ENCODE results near the gene CRYBA1. TPM values are rescaled to one million over a fixed set of nuclear protein-coding genes. Genes with fewer than 3 reads are reported as not detected.

The CRYBA1 gene
- total RNA-seq, 1 experiment from 2014 or later: not detected

DNA sequence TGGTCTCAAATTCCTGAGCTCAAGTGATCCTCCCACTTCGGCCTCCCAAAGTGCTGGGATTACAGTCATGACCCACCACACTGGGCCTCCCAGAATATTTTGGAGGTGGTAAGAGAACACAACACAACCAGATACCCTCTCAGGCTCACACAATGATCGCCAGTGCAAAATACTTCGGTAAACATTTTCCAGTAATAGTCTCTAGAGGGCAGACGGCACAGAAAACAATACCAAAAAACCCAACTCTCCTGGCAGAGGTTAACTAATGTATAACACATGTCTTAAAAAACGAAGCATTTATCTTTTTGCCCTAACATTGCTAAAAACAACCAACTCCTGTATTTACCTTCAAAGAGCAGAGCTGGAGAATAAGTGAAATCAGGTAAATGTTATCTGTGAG, 36.8 kb downstream of the CRYBA1 start:
- Histone ChIP-seq H3K36me3 (ENCODE audit: insufficient read depth, low read length, poor library complexity, severe bottlenecking) (peaks cover 96% of the 10 kb centered on the region), H3K9me3 (ENCODE audit: low read depth, low read length, poor library complexity, severe bottlenecking) (peaks cover 6% of the 10 kb centered on the region), H3K4me1 (ENCODE audit: insufficient read depth, low read length, poor library complexity, severe bottlenecking) (peaks cover 5% of the 10 kb centered on the region), H3K4me3 (ENCODE audit: low read depth, low read length, poor library complexity, severe bottlenecking) (no peak overlapping the region), H3K27me3 (replicated peaks; ENCODE audit: insufficient read depth, low read depth, low read length, poor library complexity) (no peaks in the 10 kb centered on the region), H3K27ac (ENCODE audit: low read depth, low read length, poor library complexity, severe bottlenecking) (no peak overlapping the region)
- POLR2A ChIA-PET (ENCODE audit: low non-redundant PET): no interaction called here
- BruUV-seq (replicated peaks): no TSS peak
- DNase-seq (ENCODE audit: low spot score): peak; percentile 41
- peak; percentile 32; the same call in 1 of the 2 replicates for TF ChIP-seq CTCF (conservative IDR thresholded peaks at IDR 0.05; ENCODE audit: low read depth, low read length)
- TF ChIP-seq EZH2 (IDR thresholded peaks at IDR 0.05; ENCODE audit: borderline replicate concordance, low read depth, low read length, poor library complexity, severe bottlenecking): no peak
- CTCF ChIA-PET: no interaction called here
- intact Hi-C loops (cut with micrococcal nuclease; ENCODE audit: unreplicated experiment): no loop called here

DNA sequence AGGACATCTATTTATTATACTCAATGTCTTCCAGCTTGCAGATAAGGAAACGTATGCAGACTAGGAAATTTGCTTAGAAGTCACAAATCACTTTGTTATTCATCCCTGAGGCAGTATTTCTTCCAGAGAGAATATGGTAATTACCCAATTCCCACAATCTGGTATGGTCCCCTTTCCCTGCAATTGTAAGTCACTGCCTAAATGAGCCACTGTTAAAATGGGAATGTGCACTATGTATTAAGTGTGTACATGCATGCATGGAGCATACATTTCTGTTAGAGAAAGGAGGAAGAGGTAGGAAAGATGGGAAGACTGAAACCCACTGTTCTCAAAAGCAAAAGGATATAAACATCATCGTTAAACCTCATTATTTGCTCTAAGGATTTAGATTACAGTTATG, 37.3 kb downstream of the CRYBA1 start:
- peaks cover 96% of the 10 kb centered on the region for H3K36me3 ChIP-seq (ENCODE audit: insufficient read depth, low read length, poor library complexity, severe bottlenecking)
- H3K27me3 ChIP-seq (replicated peaks; ENCODE audit: insufficient read depth, low read depth, low read length, poor library complexity): no peaks in the 10 kb centered on the region
- intact Hi-C loops (cut with micrococcal nuclease; ENCODE audit: unreplicated experiment): no loop called here
- H3K9me3 ChIP-seq (ENCODE audit: low read depth, low read length, poor library complexity, severe bottlenecking): peaks cover 6% of the 10 kb centered on the region
- TF ChIP-seq EZH2 (IDR thresholded peaks at IDR 0.05; ENCODE audit: borderline replicate concordance, low read depth, low read length, poor library complexity, severe bottlenecking): no peak
- no peak for TF ChIP-seq CTCF (conservative IDR thresholded peaks at IDR 0.05; ENCODE audit: low read depth, low read length)
- no peak overlapping the region for H3K4me3 ChIP-seq (ENCODE audit: low read depth, low read length, poor library complexity, severe bottlenecking)
- CTCF ChIA-PET: no interaction called here
- no TSS peak for BruUV-seq (replicated peaks)
- DNase-seq (ENCODE audit: low spot score): no peak
- no peak overlapping the region for H3K27ac ChIP-seq (ENCODE audit: low read depth, low read length, poor library complexity, severe bottlenecking)
- peaks cover 8% of the 10 kb centered on the region for H3K4me1 ChIP-seq (ENCODE audit: insufficient read depth, low read length, poor library complexity, severe bottlenecking)
- POLR2A ChIA-PET (ENCODE audit: low non-redundant PET): no interaction called here

- intact Hi-C loops (cut with micrococcal nuclease; ENCODE audit: unreplicated experiment): loop anchor here (5.0 kb wide), 1 partner anchor 143 kb away; no protein-coding TSS in a partner anchor
- BruUV-seq (replicated peaks): no TSS peak
- no peak for DNase-seq (ENCODE audit: low spot score)
- CTCF ChIA-PET: interaction anchor here (0.6 kb wide), 1 partner anchor 283 kb away, joined by 3 read pairs; no protein-coding TSS in a partner anchor
- H3K4me3 ChIP-seq (ENCODE audit: low read depth, low read length, poor library complexity, severe bottlenecking): no peak overlapping the region
- POLR2A ChIA-PET (ENCODE audit: low non-redundant PET): no interaction called here
- peak overlapping the region; percentile 20 for H3K27ac ChIP-seq (ENCODE audit: low read depth, low read length, poor library complexity, severe bottlenecking)
- H3K27me3 ChIP-seq (replicated peaks; ENCODE audit: insufficient read depth, low read depth, low read length, poor library complexity): no peaks in the 10 kb centered on the region
- peaks cover 26% of the 10 kb centered on the region for H3K4me1 ChIP-seq (ENCODE audit: insufficient read depth, low read length, poor library complexity, severe bottlenecking)
- H3K9me3 ChIP-seq (ENCODE audit: low read depth, low read length, poor library complexity, severe bottlenecking): no peaks in the 10 kb centered on the region
- TF ChIP-seq CTCF (conservative IDR thresholded peaks at IDR 0.05; ENCODE audit: low read depth, low read length) (no peak), EZH2 (IDR thresholded peaks at IDR 0.05; ENCODE audit: borderline replicate concordance, low read depth, low read length, poor library complexity, severe bottlenecking) (no peak)
- peaks cover 57% of the 10 kb centered on the region for H3K36me3 ChIP-seq (ENCODE audit: insufficient read depth, low read length, poor library complexity, severe bottlenecking)
These were observed 43.2 kb downstream of the CRYBA1 start for GRCh38 chr17:29289852-29290251.

All from A673 (cell line).